HG02885 (cell line): ENCODE data around the gene SLC25A40.
A peak's percentile ranks its signal among the peaks of the same experiment; 100 is the strongest.

Source experiments
- ATAC-seq: cut with Tn5 transposase; IDR thresholded peaks from one replicate; pipeline ENCODE4 v1.9.1; 2021; ENCODE audit warnings: mild to moderate bottlenecking; ENCODE audit not compliant: unreplicated experiment, poor library complexity

The SLC25A40 gene

GRCh38 chr7:87797395-87797794, 78.8 kb downstream of the SLC25A40 start:
- peak; percentile 20 for ATAC-seq

- no peak for ATAC-seq
Measured at GRCh38 chr7:87785368-87785995, 90.7 kb downstream of the SLC25A40 start.

- ATAC-seq: peak; percentile 56
Measured at GRCh38 chr7:87784424-87784823, 91.7 kb downstream of the SLC25A40 start.
